ENCODE results near the gene AGAP1.

DNA sequence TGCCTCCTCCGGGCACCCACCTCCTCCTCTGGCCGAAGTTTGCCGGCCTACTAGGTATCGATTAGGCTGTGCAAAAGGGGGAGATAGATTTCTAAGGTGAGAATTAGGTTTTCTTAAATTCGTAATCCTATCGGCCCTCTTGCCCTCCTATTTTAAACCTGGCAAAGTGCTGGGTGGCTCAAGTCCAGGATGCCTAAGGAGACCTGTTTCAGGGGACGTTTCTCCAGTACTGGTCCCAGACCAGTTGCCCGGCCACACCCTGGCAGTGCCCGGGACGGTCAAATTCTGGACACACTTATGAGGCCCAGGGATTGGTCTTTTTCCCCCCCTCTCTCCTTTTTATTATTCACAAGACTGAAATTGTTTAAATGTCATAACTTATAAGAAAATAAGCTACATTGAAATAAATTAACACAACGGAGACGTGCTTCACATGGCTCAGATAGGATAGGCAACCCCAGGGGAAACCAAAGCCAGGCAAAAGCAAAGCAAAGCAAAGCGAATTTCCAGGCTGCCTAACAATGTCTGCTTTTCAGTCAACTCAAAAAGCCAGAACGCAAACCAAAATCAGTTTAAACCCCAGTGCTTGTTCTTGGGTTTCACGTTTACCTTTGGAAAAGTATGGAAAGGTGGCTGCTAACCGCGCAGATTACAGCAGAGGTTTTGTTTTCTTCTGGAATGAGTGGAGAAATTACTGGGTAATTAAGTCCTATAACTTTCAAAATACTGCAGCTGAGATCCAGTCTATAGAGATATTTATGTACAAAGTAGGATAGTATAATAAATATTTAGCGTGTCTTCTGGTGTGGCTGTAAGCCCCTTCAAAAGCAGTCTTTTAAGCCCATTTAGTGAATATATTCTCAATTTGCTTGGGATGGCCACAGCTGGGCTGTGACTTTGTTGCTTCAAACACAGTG is 671.3 kb downstream of the AGAP1 start:
- no peak for TF ChIP-seq POLR2A (IDR thresholded peaks at IDR 0.05)
- TF ChIP-seq, protein P1, sequence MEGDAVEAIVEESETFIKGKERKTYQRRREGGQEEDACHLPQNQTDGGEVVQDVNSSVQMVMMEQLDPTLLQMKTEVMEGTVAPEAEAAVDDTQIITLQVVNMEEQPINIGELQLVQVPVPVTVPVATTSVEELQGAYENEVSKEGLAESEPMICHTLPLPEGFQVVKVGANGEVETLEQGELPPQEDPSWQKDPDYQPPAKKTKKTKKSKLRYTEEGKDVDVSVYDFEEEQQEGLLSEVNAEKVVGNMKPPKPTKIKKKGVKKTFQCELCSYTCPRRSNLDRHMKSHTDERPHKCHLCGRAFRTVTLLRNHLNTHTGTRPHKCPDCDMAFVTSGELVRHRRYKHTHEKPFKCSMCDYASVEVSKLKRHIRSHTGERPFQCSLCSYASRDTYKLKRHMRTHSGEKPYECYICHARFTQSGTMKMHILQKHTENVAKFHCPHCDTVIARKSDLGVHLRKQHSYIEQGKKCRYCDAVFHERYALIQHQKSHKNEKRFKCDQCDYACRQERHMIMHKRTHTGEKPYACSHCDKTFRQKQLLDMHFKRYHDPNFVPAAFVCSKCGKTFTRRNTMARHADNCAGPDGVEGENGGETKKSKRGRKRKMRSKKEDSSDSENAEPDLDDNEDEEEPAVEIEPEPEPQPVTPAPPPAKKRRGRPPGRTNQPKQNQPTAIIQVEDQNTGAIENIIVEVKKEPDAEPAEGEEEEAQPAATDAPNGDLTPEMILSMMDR (IDR thresholded peaks at IDR 0.05): no peak

Measured in sigmoid colon (tissue), 3 donors.